HepG2 (cell line): Measurements from ENCODE around the gene C16orf86. TPM values are rescaled to one million over a fixed set of nuclear protein-coding genes. Genes with fewer than 3 reads are reported as not detected.

Experiments
- ATAC-seq: fragments of 200-7000 bp; cut with Tn5 transposase; 3 replicates; pipeline ENCODE4 v1.9.1; 2020; ENCODE audit warnings: mild to moderate bottlenecking, moderate library complexity
- BruUV-seq: library from RNA; stranded (reverse); fragments of 400-500 nt; replicated peaks from 2 replicates; lab custom pipeline; 2021; lab: Mats Ljungman, UMichigan
- CTCF ChIA-PET: fragments of 300-600 bp; formaldehyde crosslinking; extraction: SDS; loops from one replicate; lab custom pipeline; 2021; ENCODE audit warnings: low total read pairs, inconsistent platforms, low intra/inter-chr PET ratio; lab: Yijun Ruan, JAX
- POLR2A ChIA-PET: fragments of 350-600 bp; sonication (Branson Sonifier 250); formaldehyde crosslinking; loops from one replicate; lab custom pipeline; 2020; ENCODE audit warnings: antibody characterized with exemption, inconsistent platforms; lab: Yijun Ruan, JAX
- DNase-seq: peaks from one replicate; pipeline ENCODE4 v3.0.0-alpha.2; 2015; ENCODE audit warnings: low spot score
- FAIRE-seq: peaks from 3 replicates; lab custom pipeline; 2011; peaks lifted over from hg19 to GRCh38; lab: Jason Lieb, UNC
- H2AFZ ChIP-seq: one replicate; pipeline ENCODE4 v1.6.1; 2011; ENCODE audit warnings: low read length, inconsistent platforms
- H3K27ac ChIP-seq: fragments of 300-600 bp; 3 replicates; pipeline ENCODE4 v1.8.0; 2011; ENCODE audit warnings: mixed run types, mild to moderate bottlenecking, mixed read lengths, low read length, inconsistent platforms; ENCODE audit not compliant: insufficient read depth; ENCODE audit errors: extremely low read length
- H3K27me3 ChIP-seq, 2 experiments: fragments of 200-600 bp in 1 of 2; 2 replicates in 1 of 2; 3 replicates in 1 of 2; pipeline versions ENCODE4 v1.6.0 to v1.8.0; 2011; ENCODE audit warnings: low read length in 2 of 2, mild to moderate bottlenecking in 2 of 2, moderate library complexity in 2 of 2, inconsistent platforms in 1 of 2; ENCODE audit not compliant: insufficient read depth in 2 of 2, control insufficient read depth in 1 of 2
- H3K36me3 ChIP-seq, 2 experiments: fragments of 200-600 bp in 1 of 2; replicated peaks in 1 of 2; 2 replicates in 1 of 2; 3 replicates in 1 of 2; pipeline versions ENCODE4 v1.5.1 to v1.8.0; 2011; ENCODE audit warnings: low read length in 2 of 2, inconsistent platforms in 1 of 2; ENCODE audit not compliant: insufficient read depth in 2 of 2, control insufficient read depth in 1 of 2
- H3K4me1 ChIP-seq: 2 replicates; pipeline ENCODE4 v1.5.1; 2012; ENCODE audit warnings: low read length, inconsistent platforms; ENCODE audit not compliant: insufficient read depth
- H3K4me2 ChIP-seq: 2 replicates; pipeline ENCODE4 v1.6.0; 2011; ENCODE audit warnings: low read depth, low read length, inconsistent platforms
- H3K4me3 ChIP-seq, 3 experiments: fragments of 200-600 bp in 1 of 3; sonication (generic), shearing (Covaris generic) in 1 of 3; replicated peaks in 1 of 3; 2 replicates each; pipeline ENCODE4 v1.5.1; 2011 to 2016; ENCODE audit warnings: low read length in 3 of 3, inconsistent platforms in 2 of 3, low read depth in 2 of 3, mild to moderate bottlenecking in 2 of 3, control low read depth in 1 of 3, mixed read lengths in 1 of 3; ENCODE audit not compliant: insufficient read depth in 1 of 3
- H3K79me2 ChIP-seq: one replicate; pipeline ENCODE4 v1.6.1; 2011; ENCODE audit warnings: low read length, inconsistent platforms; ENCODE audit not compliant: insufficient read depth
- H3K9ac ChIP-seq: 2 replicates; pipeline ENCODE4 v1.6.0; 2011; ENCODE audit warnings: mild to moderate bottlenecking, low read depth, low read length, inconsistent platforms; ENCODE audit not compliant: insufficient read depth
- H3K9me3 ChIP-seq: 2 replicates; pipeline ENCODE4 v1.5.1; 2012; ENCODE audit warnings: mild to moderate bottlenecking, low read length
- H4K20me1 ChIP-seq: 2 replicates; pipeline ENCODE4 v1.6.0; 2011; ENCODE audit warnings: inconsistent platforms, mild to moderate bottlenecking, low read length, moderate library complexity; ENCODE audit not compliant: insufficient read depth
- PPARG ChIP-seq: conservative IDR thresholded peaks from 2 replicates; pipeline ENCODE4 v1.6.1; 2016; ENCODE audit warnings: missing biosample characterization, missing genetic modification reagents
- RXRB ChIP-seq: IDR thresholded peaks from 2 replicates; pipeline ENCODE4 v1.6.1; 2016; ENCODE audit warnings: borderline replicate concordance, missing genetic modification reagents, missing compliant biosample characterization
- ZC3H4 ChIP-seq: sonication (generic); formaldehyde crosslinking; IDR thresholded peaks from 2 replicates; pipeline ENCODE4 v1.4.0; 2020; ENCODE audit warnings: missing genetic modification reagents, borderline replicate concordance
- ZNF441 ChIP-seq: sonication (generic); formaldehyde crosslinking; IDR thresholded peaks from 2 replicates; pipeline ENCODE4 v1.7.0; 2021; ENCODE audit warnings: missing genetic modification reagents, borderline replicate concordance
- ZNF550 ChIP-seq: sonication (generic); formaldehyde crosslinking; IDR thresholded peaks from 2 replicates; pipeline ENCODE4 v1.4.0; 2020; ENCODE audit warnings: mild to moderate bottlenecking, missing genetic modification reagents, borderline replicate concordance
- ZNF616 ChIP-seq: sonication (generic); formaldehyde crosslinking; IDR thresholded peaks from 2 replicates; pipeline ENCODE4 v1.5.0; 2020; ENCODE audit warnings: low read depth, mild to moderate bottlenecking, missing genetic modification reagents
- ZNF674 ChIP-seq: sonication (generic); formaldehyde crosslinking; IDR thresholded peaks from 2 replicates; pipeline ENCODE4 v1.5.0; 2020; ENCODE audit warnings: low read depth, mild to moderate bottlenecking, missing genetic modification reagents
- ZNF747 ChIP-seq: sonication (generic); formaldehyde crosslinking; IDR thresholded peaks from 2 replicates; pipeline ENCODE4 v1.8.1; 2023; ENCODE audit warnings: missing genetic modification reagents, mild to moderate bottlenecking, borderline replicate concordance
- WGBS: methylation state at CpG from one replicate; pipeline ENCODE4 v1.1.6; 2017; ENCODE audit warnings: low lambda C conversion rate; 5-methylcytosine and 5-hydroxymethylcytosine counted together
- in situ Hi-C: cut with HindIII; loops from 2 replicates; pipeline ENCODE4 v1.10.0; 2017; ENCODE audit warnings: low pct_unique_long_range_greater_than_20kb; ENCODE audit not compliant: extremely low pct_ligation_motif_present
- intact Hi-C: fragments of 100-400 bp; cut with micrococcal nuclease; formaldehyde crosslinking; loops from one replicate; pipeline ENCODE4 v1.10.0; 2022; ENCODE audit not compliant: unreplicated experiment
- polyA plus RNA-seq, 8 experiments: library from polyadenylated mRNA; depleted of rRNA in 3 of 8; stranded (reverse) in 7 of 8; unstranded in 1 of 8; fragments of >200 nt; fragmentation: Illumina TruSeq in 4 of 8; extraction: Trizol in 4 of 8; gene quantifications; 2 replicates each; pipeline versions ENCODE4 v1.2.1 to v1.2.3, GENCODE V29; 2011 to 2016; ENCODE audit warnings: low read depth in 4 of 8, missing spikeins in 1 of 8, mixed read lengths in 1 of 8; ENCODE audit not compliant: insufficient read depth in 1 of 8
- total RNA-seq, 5 experiments: library from RNA; depleted of rRNA; stranded (reverse); fragments of >200 nt; fragmentation: Illumina TruSeq; extraction: Trizol; gene quantifications; 2 replicates each; pipeline ENCODE4 v1.2.3, GENCODE V29; 2016; ENCODE audit warnings: low read depth in 1 of 5
- TF ChIP-seq, protein P1 (sequence below): IDR thresholded peaks from 2 replicates; pipeline ENCODE4 v1.4.0; 2020; ENCODE audit warnings: mild to moderate bottlenecking, missing genetic modification reagents
- TF ChIP-seq, protein P2 (sequence below): sonication (generic); formaldehyde crosslinking; IDR thresholded peaks from 2 replicates; pipeline ENCODE4 v1.8.1; 2022; ENCODE audit warnings: mild to moderate bottlenecking, missing genetic modification reagents

The C16orf86 gene
- total and polyA plus RNA-seq, 2 of the 13 experiments (the other 11 are each of a cell fraction or from before 2014, with no cell fraction given) = 1.5 to 3.1 TPM

DNA sequence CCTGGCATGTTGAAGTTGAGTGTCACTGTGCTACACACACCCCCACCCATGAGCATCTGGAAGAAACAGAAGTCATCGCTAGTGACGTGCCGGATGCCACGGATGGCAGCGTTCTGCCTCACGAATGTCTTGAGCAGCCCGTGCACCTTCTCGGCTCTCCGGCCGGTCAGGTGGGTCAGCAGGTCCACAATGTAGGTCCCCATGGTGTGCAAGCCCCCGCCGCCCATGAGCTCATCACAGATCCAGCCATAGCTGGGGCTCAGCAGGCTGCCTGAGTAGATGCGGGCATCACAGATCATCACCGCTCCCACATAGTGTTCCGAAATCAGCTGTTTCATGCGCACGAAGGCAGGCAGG, 8.9 kb downstream of the C16orf86 start:
- Histone ChIP-seq H3K27ac (no peak overlapping the region), H3K9ac (no peak overlapping the region)

More for the DNA sequence above, 8.9 kb downstream of the C16orf86 start:
- no peak overlapping the region for H3K4me2 ChIP-seq
- BruUV-seq = no TSS peak
- CTCF ChIA-PET = no interaction called here
- POLR2A ChIA-PET = no interaction called here
- no peak for ATAC-seq
- no peak for DNase-seq
- FAIRE-seq = no peak
- no peak overlapping the region for H2AFZ ChIP-seq
- in situ Hi-C loops (no loop called here), intact Hi-C loops (no loop called here)
- H3K4me3 ChIP-seq = no peak overlapping the region
- no peaks in the 10 kb centered on the region for H4K20me1 ChIP-seq
- peaks cover 0 to 8% of the 10 kb centered on the region in 2 experiments; a peak in 2 of 5 replicates for H3K36me3 ChIP-seq
- 0 out of 2 replicates have a peak, but pooled peaks cover 5% of the 10 kb centered on the region for H3K4me1 ChIP-seq
- no peaks in the 10 kb centered on the region for H3K27me3 ChIP-seq
- WGBS = 98% methylated on average over 7 of the region's 17 CpGs
- no peaks in the 10 kb centered on the region for H3K9me3 ChIP-seq
- TF ChIP-seq ZC3H4 (CRISPR knock-in tag) (no peak), ZNF550 (no peak), ZNF616 (CRISPR knock-in tag) (no peak), ZNF747 (CRISPR knock-in tag) (no peak), ZNF441 (no peak), RXRB (CRISPR knock-in tag) (no peak), PPARG (CRISPR knock-in tag) (no peak), ZNF674 (CRISPR knock-in tag) (no peak)
- TF ChIP-seq, protein P1, sequence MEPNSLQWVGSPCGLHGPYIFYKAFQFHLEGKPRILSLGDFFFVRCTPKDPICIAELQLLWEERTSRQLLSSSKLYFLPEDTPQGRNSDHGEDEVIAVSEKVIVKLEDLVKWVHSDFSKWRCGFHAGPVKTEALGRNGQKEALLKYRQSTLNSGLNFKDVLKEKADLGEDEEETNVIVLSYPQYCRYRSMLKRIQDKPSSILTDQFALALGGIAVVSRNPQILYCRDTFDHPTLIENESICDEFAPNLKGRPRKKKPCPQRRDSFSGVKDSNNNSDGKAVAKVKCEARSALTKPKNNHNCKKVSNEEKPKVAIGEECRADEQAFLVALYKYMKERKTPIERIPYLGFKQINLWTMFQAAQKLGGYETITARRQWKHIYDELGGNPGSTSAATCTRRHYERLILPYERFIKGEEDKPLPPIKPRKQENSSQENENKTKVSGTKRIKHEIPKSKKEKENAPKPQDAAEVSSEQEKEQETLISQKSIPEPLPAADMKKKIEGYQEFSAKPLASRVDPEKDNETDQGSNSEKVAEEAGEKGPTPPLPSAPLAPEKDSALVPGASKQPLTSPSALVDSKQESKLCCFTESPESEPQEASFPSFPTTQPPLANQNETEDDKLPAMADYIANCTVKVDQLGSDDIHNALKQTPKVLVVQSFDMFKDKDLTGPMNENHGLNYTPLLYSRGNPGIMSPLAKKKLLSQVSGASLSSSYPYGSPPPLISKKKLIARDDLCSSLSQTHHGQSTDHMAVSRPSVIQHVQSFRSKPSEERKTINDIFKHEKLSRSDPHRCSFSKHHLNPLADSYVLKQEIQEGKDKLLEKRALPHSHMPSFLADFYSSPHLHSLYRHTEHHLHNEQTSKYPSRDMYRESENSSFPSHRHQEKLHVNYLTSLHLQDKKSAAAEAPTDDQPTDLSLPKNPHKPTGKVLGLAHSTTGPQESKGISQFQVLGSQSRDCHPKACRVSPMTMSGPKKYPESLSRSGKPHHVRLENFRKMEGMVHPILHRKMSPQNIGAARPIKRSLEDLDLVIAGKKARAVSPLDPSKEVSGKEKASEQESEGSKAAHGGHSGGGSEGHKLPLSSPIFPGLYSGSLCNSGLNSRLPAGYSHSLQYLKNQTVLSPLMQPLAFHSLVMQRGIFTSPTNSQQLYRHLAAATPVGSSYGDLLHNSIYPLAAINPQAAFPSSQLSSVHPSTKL (CRISPR knock-in tag) = no peak
- TF ChIP-seq, protein P2, sequence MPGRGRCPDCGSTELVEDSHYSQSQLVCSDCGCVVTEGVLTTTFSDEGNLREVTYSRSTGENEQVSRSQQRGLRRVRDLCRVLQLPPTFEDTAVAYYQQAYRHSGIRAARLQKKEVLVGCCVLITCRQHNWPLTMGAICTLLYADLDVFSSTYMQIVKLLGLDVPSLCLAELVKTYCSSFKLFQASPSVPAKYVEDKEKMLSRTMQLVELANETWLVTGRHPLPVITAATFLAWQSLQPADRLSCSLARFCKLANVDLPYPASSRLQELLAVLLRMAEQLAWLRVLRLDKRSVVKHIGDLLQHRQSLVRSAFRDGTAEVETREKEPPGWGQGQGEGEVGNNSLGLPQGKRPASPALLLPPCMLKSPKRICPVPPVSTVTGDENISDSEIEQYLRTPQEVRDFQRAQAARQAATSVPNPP (CRISPR knock-in tag) = no peak
- H3K79me2 ChIP-seq = no peaks in the 10 kb centered on the region
